ENCODE data around the gene JARID2.
"Not testable (repeated sequence)": the region's sequence is repeated elsewhere in the genome, so short reads cannot be mapped to it uniquely, and the experiment has no call there.

JARID2 gene

GRCh38 chr6:15308435-15309213, 62.8 kb downstream of the JARID2 start:
- no peak for DNase-seq (ENCODE audit: low read depth in 4 of 4, low spot score in 1 of 4)

GRCh38 chr6:15309611-15310283, 63.9 kb downstream of the JARID2 start:
- DNase-seq (ENCODE audit: low read depth in 4 of 4, low spot score in 1 of 4): no peak

- no peak for DNase-seq (ENCODE audit: low read depth in 4 of 4, low spot score in 1 of 4)
Observed at GRCh38 chr6:15310680-15311079, 64.8 kb downstream of the JARID2 start.

- no peak for DNase-seq (ENCODE audit: low read depth in 4 of 4, low spot score in 1 of 4)
Observed at GRCh38 chr6:15312500-15312899, 66.6 kb downstream of the JARID2 start.

- DNase-seq (ENCODE audit: low read depth in 4 of 4, low spot score in 1 of 4): no peak
Observed at GRCh38 chr6:15313367-15313766, 67.5 kb downstream of the JARID2 start.

GRCh38 chr6:15316754-15317153, 70.9 kb downstream of the JARID2 start:
- no peak for DNase-seq (ENCODE audit: low read depth in 4 of 4, low spot score in 1 of 4)

GRCh38 chr6:15317251-15317650, 71.4 kb downstream of the JARID2 start:
- no peak for DNase-seq (ENCODE audit: low read depth in 4 of 4, low spot score in 1 of 4)

- no peak for DNase-seq (ENCODE audit: low read depth in 4 of 4, low spot score in 1 of 4)
Observed at GRCh38 chr6:15317934-15318902, 72.3 kb downstream of the JARID2 start.

GRCh38 chr6:15319677-15320076, 73.8 kb downstream of the JARID2 start:
- DNase-seq (ENCODE audit: low read depth in 4 of 4, low spot score in 1 of 4): no peak

GRCh38 chr6:15320693-15321092, 74.8 kb downstream of the JARID2 start:
- no peak for DNase-seq (ENCODE audit: low read depth in 4 of 4, low spot score in 1 of 4)

- no peak for DNase-seq (ENCODE audit: low read depth in 4 of 4, low spot score in 1 of 4)
Observed at GRCh38 chr6:15322184-15322583, 76.3 kb downstream of the JARID2 start.

GRCh38 chr6:15322781-15323536, 77.1 kb downstream of the JARID2 start:
- DNase-seq (ENCODE audit: low read depth in 4 of 4, low spot score in 1 of 4): no peak

- not testable (repeated sequence) for DNase-seq (ENCODE audit: low read depth in 4 of 4, low spot score in 1 of 4)
Observed at GRCh38 chr6:15323611-15324010, 77.7 kb downstream of the JARID2 start.

- DNase-seq (ENCODE audit: low read depth in 4 of 4, low spot score in 1 of 4): no peak
Observed at GRCh38 chr6:15324427-15324985, 78.6 kb downstream of the JARID2 start.

- no peak for DNase-seq (ENCODE audit: low read depth in 4 of 4, low spot score in 1 of 4)
Observed at GRCh38 chr6:15325540-15325955, 79.7 kb downstream of the JARID2 start.

GRCh38 chr6:15326067-15326614, 80.3 kb downstream of the JARID2 start:
- DNase-seq (ENCODE audit: low read depth in 4 of 4, low spot score in 1 of 4): no peak

GRCh38 chr6:15327271-15327670, 81.4 kb downstream of the JARID2 start:
- DNase-seq (ENCODE audit: low read depth in 4 of 4, low spot score in 1 of 4): peak in 1 of 4 experiments; percentile 18

GRCh38 chr6:15329197-15329671, 83.4 kb downstream of the JARID2 start:
- no peak for DNase-seq (ENCODE audit: low read depth in 4 of 4, low spot score in 1 of 4)

GRCh38 chr6:15330174-15330944, 84.5 kb downstream of the JARID2 start:
- DNase-seq (ENCODE audit: low read depth in 4 of 4, low spot score in 1 of 4): no peak
